Measurements from ENCODE around the gene ARHGEF11. TPM values are rescaled to one million over a fixed set of nuclear protein-coding genes. Genes with fewer than 3 reads are reported as not detected.

Gene ARHGEF11
- total and polyA plus RNA-seq, 2 of the 4 experiments (the other 2 are of a cell fraction): 16.8 to 17.2 TPM

- BruUV-seq (replicated peaks): no TSS peak
These were observed 44.9 kb downstream of the ARHGEF11 start for GRCh38 chr1:157000686-157001085.

More at GRCh38 chr1:157000686-157001085, 44.9 kb downstream of the ARHGEF11 start:
- H3K9me1 ChIP-seq (ENCODE audit: insufficient read depth, low read length): no peaks in the 10 kb centered on the region; the same call in 1 of the 2 replicates
- no peak overlapping the region for H3K18ac ChIP-seq (ENCODE audit: low read depth, low read length)
- no peak overlapping the region for H3K14ac ChIP-seq (replicated peaks; ENCODE audit: low read depth, low read length)
- H3K79me1 ChIP-seq (ENCODE audit: low read depth in 1 of 2, low read length in 2 of 2): peaks cover 40 to 62% of the 10 kb centered on the region in 2 experiments
- H3K4ac ChIP-seq (ENCODE audit: low read depth, low read length): no peak overlapping the region
- dilution Hi-C loops (cut with HindIII; ENCODE audit: low sequenced_read_pairs, unreplicated experiment): no loop called here
- no peak overlapping the region for H3K23ac ChIP-seq (ENCODE audit: low read depth, low read length)
- no peak overlapping the region for H3K4me2 ChIP-seq (ENCODE audit: low read depth, low read length)
- H3K56ac ChIP-seq (ENCODE audit: extremely low read depth, insufficient read depth, low read length): no peak overlapping the region
- CTCF ChIA-PET: no interaction called here
- no peak overlapping the region for H3K27ac ChIP-seq (ENCODE audit: insufficient read depth, low read length)
- H2AK5ac ChIP-seq (ENCODE audit: low read depth, low read length): no peak overlapping the region
- H3K4me1 ChIP-seq (ENCODE audit: control insufficient read depth, insufficient read depth, low read length): peaks cover 7% of the 10 kb centered on the region
- in situ Hi-C loops (cut with MboI; ENCODE audit: low sequenced_read_pairs): no loop called here
- no peaks in the 10 kb centered on the region for H3K27me3 ChIP-seq (ENCODE audit: control insufficient read depth, insufficient read depth, low read length)
- TF ChIP-seq, protein P1, sequence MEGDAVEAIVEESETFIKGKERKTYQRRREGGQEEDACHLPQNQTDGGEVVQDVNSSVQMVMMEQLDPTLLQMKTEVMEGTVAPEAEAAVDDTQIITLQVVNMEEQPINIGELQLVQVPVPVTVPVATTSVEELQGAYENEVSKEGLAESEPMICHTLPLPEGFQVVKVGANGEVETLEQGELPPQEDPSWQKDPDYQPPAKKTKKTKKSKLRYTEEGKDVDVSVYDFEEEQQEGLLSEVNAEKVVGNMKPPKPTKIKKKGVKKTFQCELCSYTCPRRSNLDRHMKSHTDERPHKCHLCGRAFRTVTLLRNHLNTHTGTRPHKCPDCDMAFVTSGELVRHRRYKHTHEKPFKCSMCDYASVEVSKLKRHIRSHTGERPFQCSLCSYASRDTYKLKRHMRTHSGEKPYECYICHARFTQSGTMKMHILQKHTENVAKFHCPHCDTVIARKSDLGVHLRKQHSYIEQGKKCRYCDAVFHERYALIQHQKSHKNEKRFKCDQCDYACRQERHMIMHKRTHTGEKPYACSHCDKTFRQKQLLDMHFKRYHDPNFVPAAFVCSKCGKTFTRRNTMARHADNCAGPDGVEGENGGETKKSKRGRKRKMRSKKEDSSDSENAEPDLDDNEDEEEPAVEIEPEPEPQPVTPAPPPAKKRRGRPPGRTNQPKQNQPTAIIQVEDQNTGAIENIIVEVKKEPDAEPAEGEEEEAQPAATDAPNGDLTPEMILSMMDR (conservative IDR thresholded peaks at IDR 0.05; ENCODE audit: low read depth, low read length): no peak
- TF ChIP-seq RFX5 (IDR thresholded peaks at IDR 0.05; ENCODE audit: low read depth, low read length): no peak
- TF ChIP-seq BHLHE40 (IDR thresholded peaks at IDR 0.05; ENCODE audit: low read depth, low read length): no peak
- no peak for TF ChIP-seq CEBPB (IDR thresholded peaks at IDR 0.05; ENCODE audit: low read depth, low read length)
- no peak for TF ChIP-seq MAFK (IDR thresholded peaks at IDR 0.05; ENCODE audit: low read depth, low read length)
- TF ChIP-seq, protein P2, sequence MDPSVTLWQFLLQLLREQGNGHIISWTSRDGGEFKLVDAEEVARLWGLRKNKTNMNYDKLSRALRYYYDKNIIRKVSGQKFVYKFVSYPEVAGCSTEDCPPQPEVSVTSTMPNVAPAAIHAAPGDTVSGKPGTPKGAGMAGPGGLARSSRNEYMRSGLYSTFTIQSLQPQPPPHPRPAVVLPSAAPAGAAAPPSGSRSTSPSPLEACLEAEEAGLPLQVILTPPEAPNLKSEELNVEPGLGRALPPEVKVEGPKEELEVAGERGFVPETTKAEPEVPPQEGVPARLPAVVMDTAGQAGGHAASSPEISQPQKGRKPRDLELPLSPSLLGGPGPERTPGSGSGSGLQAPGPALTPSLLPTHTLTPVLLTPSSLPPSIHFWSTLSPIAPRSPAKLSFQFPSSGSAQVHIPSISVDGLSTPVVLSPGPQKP (IDR thresholded peaks at IDR 0.05; ENCODE audit: borderline replicate concordance, low read depth, low read length): no peak
- no peak for TF ChIP-seq MAZ (IDR thresholded peaks at IDR 0.05; ENCODE audit: borderline replicate concordance, low read depth, low read length)
- TF ChIP-seq POLR2A (IDR thresholded peaks at IDR 0.05; ENCODE audit: low read depth, low read length): no peak
- no peak for TF ChIP-seq SMC3 (IDR thresholded peaks at IDR 0.05; ENCODE audit: low read depth, low read length)
- TF ChIP-seq FOS (IDR thresholded peaks at IDR 0.05; ENCODE audit: low read depth, low read length): no peak
- no peak for TF ChIP-seq RCOR1 (IDR thresholded peaks at IDR 0.05; ENCODE audit: insufficient replicate concordance, low read length)
- TF ChIP-seq NFE2L2 (IDR thresholded peaks at IDR 0.05; ENCODE audit: low read depth, low read length): no peak
- no peak for TF ChIP-seq MXI1 (IDR thresholded peaks at IDR 0.05; ENCODE audit: borderline replicate concordance, low read depth, low read length)
- no peak for TF ChIP-seq RAD21 (IDR thresholded peaks at IDR 0.05; ENCODE audit: low read length)
- TF ChIP-seq CHD1 (IDR thresholded peaks at IDR 0.05; ENCODE audit: low read depth, low read length): no peak
- TF ChIP-seq USF2 (IDR thresholded peaks at IDR 0.05; ENCODE audit: low read depth, low read length): no peak
- H2BK5ac ChIP-seq (ENCODE audit: low read depth, low read length, poor library complexity, severe bottlenecking): no peak overlapping the region
- no peaks in the 10 kb centered on the region for H3K9me3 ChIP-seq (ENCODE audit: control insufficient read depth, insufficient read depth, low read length)
- H4K20me1 ChIP-seq (ENCODE audit: insufficient read depth, low read length): peaks cover 20% of the 10 kb centered on the region; the same call in 1 of the 2 replicates
- WGBS, 2 experiments (ENCODE audit: extremely low coverage in 2 of 2, insufficient read length in 1 of 2): no CpG with 5 or more reads among the region's 5 CpGs
- H2BK120ac ChIP-seq (ENCODE audit: low read depth, low read length): no peak overlapping the region
- no peaks in the 10 kb centered on the region for H3K36me3 ChIP-seq (ENCODE audit: control insufficient read depth, insufficient read depth, low read length)
- H2BK20ac ChIP-seq (ENCODE audit: low read depth, low read length): no peak overlapping the region
- no peak overlapping the region for H2AFZ ChIP-seq (replicated peaks; ENCODE audit: low read length, poor library complexity)
- DNase-seq (peak; percentile 32), ATAC-seq (ENCODE audit: low read depth) (peak; percentile 30; the same call in 1 of the 2 replicates)
- POLR2A ChIA-PET (ENCODE audit: unreplicated experiment): no interaction called here
- H3K4me3 ChIP-seq (ENCODE audit: insufficient read depth, low read depth, low read length): no peak overlapping the region
- no peak overlapping the region for H4K5ac ChIP-seq (ENCODE audit: low read depth, low read length)
- no peak overlapping the region for H4K8ac ChIP-seq (ENCODE audit: low read depth in 2 of 2, low read length in 2 of 2)
- intact Hi-C loops (cut with micrococcal nuclease): no loop called here
- H2AK9ac ChIP-seq (replicated peaks; ENCODE audit: low read depth, low read length, poor library complexity): no peak overlapping the region
- no peak overlapping the region for H2BK15ac ChIP-seq (ENCODE audit: low read depth, low read length)
- H3K9ac ChIP-seq (ENCODE audit: low read depth, low read length): no peak overlapping the region
- no peak overlapping the region for H4K91ac ChIP-seq (ENCODE audit: insufficient read depth, low read depth, low read length)

Data from IMR-90 (cell line).